Activated T-cell treated with anti-CD3 and anti-CD28 coated beads for 48 hours (primary cell): Measurements from ENCODE around the gene CERS6.
"Not testable (repeated sequence)": the region's sequence is repeated elsewhere in the genome, so short reads cannot be mapped to it uniquely, and the experiment has no call there.

Source experiments
- DNase-seq: peaks from one replicate; pipeline ENCODE4 v3.0.0-alpha.2; 2020; ENCODE audit warnings: low read depth

Gene CERS6

DNA sequence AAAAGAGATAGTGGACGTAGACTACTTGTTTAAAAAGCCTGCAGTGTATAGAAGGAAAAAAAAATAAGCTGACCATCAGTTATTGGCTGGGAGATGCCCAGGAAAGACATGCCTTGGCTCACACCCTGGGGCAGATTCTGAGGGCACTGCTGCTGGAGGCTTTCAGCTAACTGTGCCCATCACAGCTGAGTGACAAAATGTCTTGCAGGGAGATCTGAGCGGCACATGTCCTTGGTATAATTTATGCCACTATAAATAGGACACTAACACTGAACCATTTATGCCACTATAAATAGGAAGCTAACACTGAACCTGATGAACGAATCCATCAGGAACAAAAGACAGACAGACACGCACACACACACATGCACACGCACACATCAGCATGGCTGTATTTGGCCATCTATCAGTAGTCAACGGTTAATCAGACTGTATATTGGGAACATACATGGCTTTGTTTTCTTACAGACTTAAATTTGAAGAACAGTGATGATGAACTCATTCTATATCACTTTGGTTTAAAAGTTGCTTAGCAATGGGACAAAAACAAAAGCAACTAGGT, 278.2 kb downstream of the CERS6 start:
- DNase-seq = no peak

DNA sequence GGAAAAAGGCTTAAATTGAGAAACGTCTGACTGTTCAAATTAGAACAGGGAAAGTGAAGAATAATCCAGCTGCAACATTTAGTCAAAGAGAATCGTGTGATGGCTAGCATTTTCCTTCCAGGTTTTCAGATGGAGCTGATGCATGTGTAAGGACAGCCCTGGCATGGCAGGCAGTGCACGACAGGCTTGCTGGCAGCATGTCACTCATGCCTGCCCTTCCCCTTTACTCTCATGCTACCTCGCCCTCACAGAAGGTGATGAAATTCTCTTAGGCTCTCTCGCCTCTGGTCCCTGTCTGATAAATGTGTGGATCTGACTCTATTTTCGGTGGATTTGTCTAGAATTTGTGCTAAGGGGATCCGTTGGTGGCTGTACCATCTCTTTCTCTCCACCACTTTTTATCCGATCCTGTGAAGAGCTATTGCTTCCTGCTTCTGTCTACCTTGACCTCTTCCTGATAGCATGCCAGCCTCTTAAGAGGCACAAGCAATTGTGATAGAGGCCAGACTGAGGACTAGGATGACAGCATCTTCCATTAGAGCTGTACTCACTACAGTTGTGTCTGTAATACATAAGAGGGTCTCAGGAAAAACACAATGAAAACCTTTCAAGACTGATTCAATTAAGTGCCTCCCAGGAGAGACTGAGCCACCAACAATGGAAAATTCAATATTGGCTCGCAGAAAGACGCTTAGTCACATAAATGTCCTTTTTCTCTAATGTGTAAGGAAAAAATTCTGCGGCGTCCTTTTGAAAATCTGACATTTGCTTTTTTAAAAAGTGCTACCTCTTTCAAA, 280.8 kb downstream of the CERS6 start:
- DNase-seq = no peak

DNA sequence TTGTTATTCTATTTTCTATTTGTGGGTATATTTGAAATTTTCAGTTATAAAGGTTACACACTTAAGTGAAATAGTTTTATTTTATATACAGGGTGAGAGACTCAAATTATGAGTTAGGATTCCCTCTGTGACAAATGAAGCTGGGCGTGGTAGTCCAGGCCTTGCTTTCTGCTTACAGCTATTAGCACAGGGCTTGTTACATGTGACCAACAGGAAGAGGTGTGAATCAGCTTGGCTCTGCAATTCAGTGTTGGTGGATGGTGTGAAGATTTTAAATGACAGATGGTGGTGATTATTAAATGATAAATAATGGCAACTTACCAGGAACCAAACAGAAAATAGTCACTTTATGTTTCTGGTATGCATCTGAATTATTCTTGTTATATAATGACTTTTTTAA, 282.0 kb downstream of the CERS6 start:
- DNase-seq = no peak

DNA sequence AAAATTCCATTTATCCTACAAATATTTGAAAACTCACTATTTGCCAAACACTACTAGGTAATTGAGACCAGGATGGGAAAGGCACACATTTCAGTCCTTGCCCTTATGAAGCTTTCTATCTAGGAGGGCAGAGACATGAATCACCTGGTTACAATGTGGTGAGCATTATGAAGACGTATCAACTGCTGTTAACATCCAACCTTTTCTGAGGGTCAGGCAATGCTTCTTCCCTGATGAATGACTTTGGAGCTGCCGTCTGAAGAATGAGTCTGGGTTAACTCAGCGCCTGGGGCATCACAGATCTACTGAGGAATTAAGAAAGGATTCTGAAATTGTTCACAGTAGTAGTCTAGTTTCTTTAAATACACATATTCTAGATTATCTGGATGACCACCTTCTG, 284.3 kb downstream of the CERS6 start:
- no peak for DNase-seq

GRCh38 chr2:168740788-168741187, 284.7 kb downstream of the CERS6 start:
- no peak for DNase-seq

GRCh38 chr2:168742258-168742932, 286.3 kb downstream of the CERS6 start:
- DNase-seq = no peak

DNA sequence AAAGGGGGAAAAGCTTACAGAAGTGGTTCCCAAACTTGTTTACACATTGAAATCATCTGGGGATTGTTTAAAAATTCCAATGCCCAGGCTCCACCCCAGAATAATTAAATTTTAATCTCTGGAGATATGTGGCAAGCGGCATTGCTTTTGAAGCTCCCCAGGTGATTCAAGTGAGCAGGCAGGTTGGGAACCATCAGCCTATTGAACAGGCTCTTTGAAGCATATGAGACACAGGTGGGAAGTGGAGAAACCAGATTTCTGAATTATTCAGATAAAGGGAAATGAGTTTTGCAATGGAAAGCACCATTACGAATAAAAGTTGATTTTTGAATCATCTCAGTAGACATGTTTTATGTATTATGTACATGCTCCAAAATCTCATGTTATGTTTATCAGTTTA, 288.8 kb downstream of the CERS6 start:
- DNase-seq = no peak

- DNase-seq = no peak
Observed at GRCh38 chr2:168748461-168748860, 292.4 kb downstream of the CERS6 start.

DNA sequence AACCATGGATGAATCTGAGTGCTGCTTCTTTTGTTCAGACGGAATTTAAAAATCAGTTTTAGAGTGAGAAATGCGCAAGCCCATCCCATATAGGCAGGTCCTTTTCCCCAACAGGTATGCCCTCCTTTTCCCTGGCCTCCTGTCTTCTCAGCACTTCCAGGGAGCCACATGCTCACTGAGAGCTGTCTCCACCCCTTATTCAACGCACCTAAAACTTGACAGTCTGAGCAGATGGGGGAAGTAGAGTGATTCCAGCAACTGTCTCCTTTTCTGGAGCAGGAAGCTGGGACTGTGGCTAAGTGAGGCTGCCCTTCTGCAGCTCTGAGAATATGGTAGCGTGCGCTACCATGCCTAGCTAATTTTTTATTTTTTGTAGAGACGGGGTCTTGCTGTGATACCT, 293.2 kb downstream of the CERS6 start:
- DNase-seq = no peak

GRCh38 chr2:168751104-168751740, 295.1 kb downstream of the CERS6 start:
- DNase-seq = no peak

GRCh38 chr2:168752361-168752760, 296.3 kb downstream of the CERS6 start:
- DNase-seq = no peak

GRCh38 chr2:168753765-168754329, 297.8 kb downstream of the CERS6 start:
- no peak for DNase-seq

DNA sequence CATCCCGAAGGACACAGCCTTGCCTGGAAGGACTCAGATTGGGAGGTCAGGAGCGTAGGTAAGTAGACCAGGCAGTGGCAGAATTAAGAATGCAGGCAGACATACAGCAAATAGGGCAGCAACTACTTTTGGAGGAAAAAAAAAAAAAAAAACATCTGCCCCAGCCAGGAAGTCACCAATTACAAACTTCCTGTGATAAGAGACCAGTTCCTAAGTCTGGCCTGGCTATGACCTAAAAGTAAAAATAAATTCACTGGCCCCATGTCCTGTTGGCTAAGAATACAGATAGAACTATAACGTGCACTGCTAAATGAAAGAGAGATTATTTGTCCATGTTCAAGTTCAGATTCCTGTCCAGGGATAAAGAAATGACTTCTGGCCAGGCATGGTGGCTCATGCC, 301.2 kb downstream of the CERS6 start:
- no peak for DNase-seq

- DNase-seq = no peak
Observed at GRCh38 chr2:168758970-168759820, 303.1 kb downstream of the CERS6 start.

GRCh38 chr2:168765401-168765800, 309.3 kb downstream of the CERS6 start:
- DNase-seq = no peak

DNA sequence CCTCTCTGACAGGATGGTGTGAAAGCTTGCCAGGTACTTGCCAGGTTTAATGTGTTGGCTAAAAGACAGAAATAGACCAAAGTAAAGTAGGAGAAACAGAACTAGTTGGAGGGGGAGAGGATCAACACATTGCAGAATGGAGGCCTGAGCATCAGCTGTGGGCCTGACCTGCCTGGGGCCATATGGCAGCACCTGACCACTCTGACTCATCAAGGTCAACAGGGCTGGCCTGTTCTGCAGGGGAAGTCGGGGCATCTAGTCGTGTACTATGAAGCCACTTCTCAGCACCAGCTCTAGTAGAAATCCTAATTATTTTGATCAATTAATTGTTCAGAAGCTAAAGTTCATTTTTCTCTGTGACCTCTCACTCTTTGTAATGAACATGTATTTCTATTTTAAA, 310.5 kb downstream of the CERS6 start:
- DNase-seq = no peak

DNA sequence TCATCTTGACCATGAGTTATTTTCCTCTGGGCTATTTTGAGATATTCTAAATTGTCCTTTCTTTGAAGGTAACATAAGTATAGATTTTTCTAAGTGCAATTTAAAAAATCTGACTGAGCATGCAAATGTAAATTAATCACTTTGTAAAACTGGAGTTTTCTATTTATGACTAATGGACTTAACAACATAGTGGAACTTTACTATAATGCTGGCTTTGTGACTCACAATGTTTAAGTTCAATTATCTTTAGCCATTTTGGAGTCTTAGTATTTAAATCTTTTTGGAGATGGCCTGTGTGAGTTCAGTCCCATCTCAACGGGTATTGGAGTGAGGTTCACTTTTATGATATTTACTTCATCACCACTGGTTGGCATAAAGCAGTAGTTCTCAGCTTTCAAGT, 311.2 kb downstream of the CERS6 start:
- no peak for DNase-seq

DNA sequence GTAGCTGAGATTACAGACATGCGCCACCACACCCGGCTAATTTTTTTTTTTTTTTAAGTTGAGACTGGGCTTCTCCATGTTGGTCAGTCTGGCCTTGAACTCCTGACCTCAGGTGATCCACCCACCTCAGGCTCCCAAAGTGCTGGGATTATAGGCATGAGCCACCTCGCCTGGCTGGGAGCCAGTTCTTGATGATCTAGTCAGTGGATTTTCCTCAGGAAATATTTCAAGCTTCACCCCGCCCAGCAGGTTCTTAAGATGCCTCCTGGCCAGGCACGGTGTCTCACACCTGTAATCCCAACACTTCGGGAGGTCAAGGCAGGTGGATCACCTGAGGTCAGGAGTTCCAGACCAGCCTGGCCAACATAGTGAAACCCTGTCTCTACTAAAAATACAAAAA, 312.3 kb downstream of the CERS6 start:
- DNase-seq = not testable (repeated sequence)

- DNase-seq = no peak
Observed at GRCh38 chr2:168770796-168771195, 314.7 kb downstream of the CERS6 start.

DNA sequence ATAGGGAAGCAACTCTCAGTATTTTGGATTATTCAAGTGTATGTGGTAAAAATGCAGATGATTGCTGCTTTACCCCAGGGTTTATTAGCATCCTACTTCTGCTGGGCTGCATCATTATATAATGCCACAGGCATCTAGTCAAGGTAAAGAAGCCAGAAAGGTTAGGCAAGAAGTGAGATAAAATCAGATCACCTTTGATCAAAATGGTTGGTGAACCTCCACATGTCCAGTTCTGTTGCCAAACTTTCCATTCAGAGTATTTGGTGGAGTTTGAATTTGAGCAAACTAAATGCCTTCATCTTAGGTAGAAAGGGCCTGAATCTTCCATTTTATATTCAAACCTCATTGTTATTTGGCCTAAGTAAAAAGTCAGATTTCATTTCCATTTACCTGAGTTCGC, 316.6 kb downstream of the CERS6 start:
- DNase-seq = no peak

- DNase-seq = no peak
Observed at GRCh38 chr2:168773128-168773527, 317.1 kb downstream of the CERS6 start.
